ENCODE data around the gene APLNR.
"Not testable (repeated sequence)": the region's sequence is repeated elsewhere in the genome, so short reads cannot be mapped to it uniquely, and the experiment has no call there.

The APLNR gene

GRCh38 chr11:57237204-57237681, at the start of gene APLNR:
Gene APLNR, minus strand, starts transcription at chr11:57237250. Its CDS starts 246 bp downstream, at chr11:57237004.
- DNase-seq, result no peak

GRCh38 chr11:57283231-57283990, 46.4 kb upstream of the APLNR start:
- DNase-seq, result no peak

DNA sequence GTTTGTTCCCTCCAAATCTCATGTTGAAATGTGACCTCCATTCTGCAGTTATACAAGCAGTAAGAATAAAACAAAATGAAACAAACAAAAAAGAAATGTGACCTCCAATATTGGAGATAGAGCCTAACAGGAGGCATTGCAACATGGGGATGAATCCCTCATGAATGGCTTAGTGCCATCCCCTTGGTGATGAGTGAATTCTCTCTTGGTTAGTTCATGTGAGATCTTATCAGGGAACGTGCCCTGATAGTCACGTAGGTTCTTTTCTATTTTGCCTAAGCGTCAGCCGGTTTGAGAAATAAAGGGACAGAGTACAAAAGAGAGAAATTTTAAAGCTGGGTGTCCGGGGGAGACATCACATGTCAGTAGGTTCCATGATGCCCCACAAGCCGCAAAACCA, 44.5 kb upstream of the APLNR start:
- not testable (repeated sequence) for DNase-seq

- DNase-seq, result no peak
These were observed 42.1 kb upstream of the APLNR start for GRCh38 chr11:57279116-57279515.

- DNase-seq, result no peak
These were observed 41.7 kb upstream of the APLNR start for GRCh38 chr11:57278721-57279095.

DNA sequence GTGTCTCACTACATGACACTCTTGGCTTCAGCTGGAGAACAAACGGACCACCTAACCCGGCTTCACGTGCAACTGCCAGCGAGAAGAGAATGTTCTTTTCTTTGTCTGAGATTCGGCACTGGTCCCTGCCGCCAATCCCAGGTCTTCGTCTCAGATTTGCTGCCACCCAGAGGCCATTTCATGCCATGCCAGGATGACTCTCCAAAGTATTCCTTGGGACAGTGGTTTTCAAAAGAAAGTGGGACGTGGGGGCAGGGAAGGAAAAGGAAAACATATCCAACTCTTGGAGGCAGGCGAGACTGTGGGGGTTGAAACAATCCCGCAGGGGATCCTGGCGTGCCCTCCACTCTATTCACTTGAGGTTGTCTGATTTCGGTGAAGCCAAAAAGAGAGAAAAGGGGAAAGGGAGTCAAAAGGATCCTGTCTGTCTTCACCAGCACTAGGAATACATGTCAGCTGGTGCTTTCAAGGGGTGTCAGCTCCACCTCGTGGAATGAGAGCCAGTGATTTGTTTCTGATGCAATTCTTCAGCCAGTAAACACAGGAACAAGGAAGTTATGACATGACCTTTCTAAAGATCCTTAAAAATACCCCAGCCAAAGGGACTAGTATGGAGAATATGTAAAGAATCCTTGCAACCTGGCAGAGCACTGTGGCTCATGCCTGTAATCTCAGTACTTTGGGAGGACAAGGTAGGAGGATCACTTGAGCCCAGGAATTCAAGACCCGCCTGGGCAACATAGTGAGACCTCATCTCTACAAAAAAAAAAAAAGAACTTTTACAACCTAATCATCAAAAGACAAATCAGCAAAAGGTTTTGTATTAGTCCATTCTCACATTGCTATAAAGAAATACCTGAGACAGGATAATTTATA, 41.0 kb upstream of the APLNR start:
- peak; percentile 65 for DNase-seq

DNA sequence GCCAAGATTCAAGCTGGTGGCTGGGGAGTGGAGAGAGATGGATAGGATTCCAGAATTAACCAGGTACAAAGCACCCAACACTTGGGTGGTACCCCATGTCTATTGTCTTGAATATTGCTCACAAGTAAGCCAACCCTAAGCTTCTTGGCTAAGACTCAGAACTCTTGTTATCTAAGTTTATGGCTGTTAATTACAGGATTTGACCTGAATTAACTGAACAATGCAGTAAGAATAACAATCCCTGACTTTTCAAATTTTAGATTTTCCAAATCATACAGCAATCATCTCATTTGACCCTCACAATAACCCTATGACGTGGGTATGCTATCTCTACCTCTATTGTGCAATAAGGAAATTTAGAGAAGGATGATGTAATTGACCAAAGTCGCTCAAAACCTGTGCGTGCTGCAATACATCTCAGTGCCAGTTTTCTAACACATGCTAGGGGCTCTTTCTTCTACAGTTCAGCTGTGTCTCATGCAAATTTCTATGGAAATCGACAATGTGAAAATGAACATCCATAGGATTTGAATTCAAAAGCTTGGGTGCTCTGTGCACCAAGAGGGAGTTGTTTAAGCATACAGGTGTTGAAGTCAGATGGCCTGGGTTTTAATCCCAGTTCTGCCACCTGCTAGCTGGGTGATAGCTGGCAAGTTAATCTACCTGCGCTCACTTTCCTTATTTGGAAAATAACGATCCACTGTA, 40.1 kb upstream of the APLNR start:
- DNase-seq, result no peak

DNA sequence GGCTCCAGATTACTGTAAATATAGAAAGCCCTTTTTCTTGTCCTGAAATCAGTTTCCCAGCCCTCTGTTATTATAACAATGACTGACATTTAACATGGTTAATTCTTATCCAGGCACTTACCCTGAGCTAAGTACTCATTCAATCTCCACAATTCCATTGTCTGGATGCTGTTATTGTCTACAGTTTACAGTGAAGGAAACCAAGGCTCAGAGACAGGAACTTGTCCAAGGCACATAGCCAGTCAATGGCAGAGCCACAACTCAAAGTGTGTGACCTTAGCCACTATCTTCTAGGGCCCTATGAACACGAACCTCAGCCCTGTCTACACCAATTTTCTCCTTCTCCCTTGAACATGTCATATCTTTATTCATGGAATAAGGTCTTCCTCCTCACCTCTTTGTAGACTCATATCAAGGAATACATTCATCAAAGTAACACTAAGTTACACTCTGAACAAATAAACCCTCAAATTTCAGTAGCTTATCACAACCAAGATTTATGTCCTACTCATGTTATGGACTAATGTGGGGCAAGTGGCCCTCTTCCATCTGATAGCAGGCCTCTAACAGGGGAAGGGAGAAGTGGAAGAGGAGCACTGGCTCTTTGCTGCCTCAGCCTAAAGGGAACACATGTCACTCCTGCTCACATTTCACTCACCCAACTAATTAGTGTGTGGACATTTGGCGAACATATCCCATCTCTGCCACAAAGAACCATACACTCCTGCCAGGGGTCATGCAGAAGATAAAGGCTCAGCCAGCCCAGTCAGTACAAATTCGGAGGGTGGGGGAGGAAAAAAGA, 39.3 kb upstream of the APLNR start:
- DNase-seq, result no peak

DNA sequence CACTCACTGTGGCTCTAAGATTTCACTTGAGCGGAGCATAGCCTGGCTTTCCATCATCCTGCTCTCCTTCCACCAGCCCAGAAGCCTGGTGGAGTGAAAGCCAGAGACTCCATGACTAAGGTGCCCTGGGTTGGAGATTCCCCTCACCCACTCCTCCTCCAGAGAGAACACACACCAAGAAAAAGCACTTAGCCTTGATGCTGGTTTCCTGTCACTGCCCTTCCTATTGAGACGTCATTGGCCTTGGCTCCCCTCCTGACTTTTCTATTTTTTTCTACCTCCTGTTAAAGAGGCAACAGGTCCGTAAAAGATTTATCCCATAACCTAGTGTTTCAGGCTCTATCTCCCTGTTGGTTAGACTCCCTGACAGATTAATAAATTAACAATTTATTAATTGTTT, 38.5 kb upstream of the APLNR start:
- no peak for DNase-seq

- no peak for DNase-seq
These were observed 38.0 kb upstream of the APLNR start for GRCh38 chr11:57274904-57275498.

GRCh38 chr11:57273448-57274058, 36.5 kb upstream of the APLNR start:
- no peak for DNase-seq

DNA sequence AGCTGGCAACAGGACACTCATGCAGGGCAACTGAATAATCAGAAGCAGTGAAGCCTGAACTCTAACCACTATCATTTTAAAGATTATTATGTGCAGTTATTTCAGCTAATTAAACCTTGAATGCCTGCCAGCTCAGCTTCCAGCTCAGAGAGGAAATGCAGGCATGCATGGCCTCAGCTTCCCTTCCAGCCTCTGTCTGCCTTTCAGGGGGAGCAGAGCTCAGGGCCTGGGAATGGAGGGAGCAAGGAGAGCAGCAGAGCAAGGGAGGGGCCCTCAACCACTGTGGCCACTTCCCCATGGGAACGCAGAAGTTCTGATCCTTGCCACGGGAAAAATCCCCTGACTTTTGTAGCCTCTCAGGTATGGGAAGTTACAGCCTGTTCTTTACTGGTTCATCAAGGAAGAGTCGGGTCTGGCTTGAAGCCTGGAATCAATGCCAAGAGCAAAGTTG, 32.5 kb upstream of the APLNR start:
- no peak for DNase-seq

DNA sequence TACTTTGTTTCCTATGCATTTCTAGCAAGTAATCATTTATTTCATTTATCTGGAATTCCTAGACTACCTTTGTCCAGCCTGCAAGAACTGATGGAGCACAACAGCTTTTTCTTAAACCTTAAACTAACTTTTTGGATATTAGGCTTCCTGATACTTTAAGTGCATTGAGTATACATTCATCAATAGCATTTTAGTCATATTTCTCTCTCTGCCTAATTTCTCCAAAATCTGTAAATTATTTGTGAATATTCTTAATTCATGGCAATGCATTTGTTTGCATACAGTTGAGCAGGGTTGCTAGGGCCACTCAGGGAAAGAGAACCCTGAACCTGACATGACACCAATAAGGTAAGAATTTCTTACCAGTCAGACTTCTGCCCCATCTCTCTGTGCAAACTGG, 29.1 kb upstream of the APLNR start:
- no peak for DNase-seq

GRCh38 chr11:57263351-57263750, 26.3 kb upstream of the APLNR start:
- no peak for DNase-seq

DNA sequence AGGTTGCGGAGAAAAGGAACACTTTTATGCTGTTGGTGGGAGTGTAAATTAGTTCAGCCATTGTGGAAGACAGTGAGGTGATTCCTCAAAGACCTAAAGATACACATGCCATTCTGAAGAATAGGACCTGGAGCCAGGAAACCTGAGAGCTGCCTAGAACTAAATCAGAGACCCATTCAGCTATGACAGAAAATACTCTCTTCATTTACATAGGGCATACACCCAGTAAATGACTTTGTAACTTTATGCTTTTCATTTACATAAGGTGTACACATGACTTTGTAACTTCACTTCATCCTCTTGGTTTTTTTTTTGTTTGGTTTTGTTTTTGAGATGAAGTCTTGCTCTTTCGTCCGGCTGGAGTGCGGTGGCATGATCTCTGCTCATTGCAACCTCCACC, 25.1 kb upstream of the APLNR start:
- no peak for DNase-seq

- no peak for DNase-seq
These were observed 24.1 kb upstream of the APLNR start for GRCh38 chr11:57260937-57261783.

DNA sequence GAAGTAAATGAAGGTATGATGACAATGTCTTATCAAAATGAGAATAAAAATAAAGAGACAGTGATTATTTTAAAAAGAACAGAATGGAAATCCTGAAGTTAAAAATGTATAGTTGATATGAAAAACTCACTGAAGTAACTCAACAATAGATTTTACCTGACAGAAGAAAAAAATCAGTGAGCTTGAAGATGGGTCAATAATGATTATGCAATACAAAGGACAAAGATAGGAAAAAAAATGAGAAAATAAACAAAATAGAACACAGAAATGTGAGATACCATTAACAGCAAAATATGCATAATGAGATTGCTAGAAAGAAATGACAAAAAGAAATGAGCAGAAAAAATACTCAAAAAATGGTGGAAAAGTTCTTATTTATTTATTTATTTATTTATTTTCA, 19.1 kb upstream of the APLNR start:
- no peak for DNase-seq

- DNase-seq, result no peak
These were observed 18.6 kb upstream of the APLNR start for GRCh38 chr11:57255618-57256017.

GRCh38 chr11:57254631-57255030, 17.6 kb upstream of the APLNR start:
- DNase-seq, result no peak

DNA sequence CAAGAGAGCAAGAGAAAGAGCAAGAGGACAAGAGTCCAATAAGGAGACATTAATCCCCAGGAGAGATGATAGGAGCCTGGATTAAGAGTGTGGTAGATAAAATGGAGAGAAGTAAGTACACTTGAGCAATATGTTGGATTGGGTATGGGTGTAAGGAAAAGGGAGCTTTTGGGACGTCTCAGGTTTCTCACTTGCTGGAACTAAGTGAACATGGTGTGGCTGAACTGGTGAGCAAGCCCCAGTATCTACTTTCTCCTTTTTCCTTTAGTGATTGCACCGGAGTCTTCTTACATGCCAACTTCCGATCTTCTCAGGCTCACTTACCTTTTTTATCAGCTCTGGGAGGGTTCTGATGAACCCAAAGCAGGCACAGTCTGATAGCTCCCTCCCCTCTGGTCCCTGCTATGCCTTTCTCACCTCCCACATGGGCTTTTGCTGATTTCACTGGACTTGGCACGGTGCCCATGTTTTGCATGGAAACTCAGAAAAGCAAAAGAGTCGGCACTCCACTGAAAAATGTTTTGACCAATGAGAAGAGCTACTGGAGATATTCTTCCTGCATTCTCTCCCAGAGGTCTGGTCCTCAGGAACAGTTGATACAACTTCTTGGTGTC, 14.5 kb upstream of the APLNR start:
- DNase-seq, result no peak
